H9 (cell line): ENCODE results near the gene C3orf49. TPM values are rescaled to one million over a fixed set of nuclear protein-coding genes. Genes with fewer than 3 reads are reported as not detected.

Experiments
- DNase-seq: peaks from one replicate; pipeline ENCODE4 v3.0.0-alpha.2; 2017
- H2AFZ ChIP-seq: one replicate; pipeline ENCODE4 v1.6.1; 2013; ENCODE audit warnings: mild to moderate bottlenecking, low read length, control low read depth, moderate library complexity
- H2AK5ac ChIP-seq: 2 replicates; pipeline ENCODE4 v1.6.1; 2013; ENCODE audit warnings: low read length, control low read depth, mixed read lengths; ENCODE audit not compliant: insufficient read length
- H2BK120ac ChIP-seq: one replicate; pipeline ENCODE4 v1.6.1; 2013; ENCODE audit warnings: low read depth, mild to moderate bottlenecking, low read length, control low read depth, inconsistent platforms; ENCODE audit not compliant: poor library complexity, severe bottlenecking
- H2BK12ac ChIP-seq: 2 replicates; pipeline ENCODE4 v1.6.1; 2013; ENCODE audit warnings: low read length, control low read depth, mixed read lengths, low read depth; ENCODE audit not compliant: insufficient read length
- H2BK15ac ChIP-seq: 2 replicates; pipeline ENCODE4 v1.6.1; 2013; ENCODE audit warnings: low read depth, low read length, control low read depth
- H2BK20ac ChIP-seq: one replicate; pipeline ENCODE4 v1.6.1; 2013; ENCODE audit warnings: low read depth, mild to moderate bottlenecking, low read length, control low read depth, inconsistent platforms; ENCODE audit not compliant: poor library complexity, severe bottlenecking
- H2BK5ac ChIP-seq: 2 replicates; pipeline ENCODE4 v1.6.1; 2013; ENCODE audit warnings: low read length, control low read depth, mixed read lengths; ENCODE audit not compliant: insufficient read length
- H3K14ac ChIP-seq: 2 replicates; pipeline ENCODE4 v1.6.1; 2013; ENCODE audit warnings: low read length, control low read depth; ENCODE audit not compliant: insufficient read depth
- H3K18ac ChIP-seq: 2 replicates; pipeline ENCODE4 v1.6.1; 2013; ENCODE audit warnings: low read depth, mild to moderate bottlenecking, mixed read lengths, low read length, control low read depth; ENCODE audit not compliant: insufficient read length
- H3K23ac ChIP-seq: 2 replicates; pipeline ENCODE4 v1.6.1; 2013; ENCODE audit warnings: low read length, control low read depth, mixed read lengths, low read depth; ENCODE audit not compliant: insufficient read length
- H3K23me2 ChIP-seq: 2 replicates; pipeline ENCODE4 v1.6.1; 2013; ENCODE audit warnings: low read depth, mild to moderate bottlenecking, mixed read lengths, low read length, control low read depth; ENCODE audit not compliant: insufficient read length, poor library complexity, severe bottlenecking
- H3K27ac ChIP-seq: 2 replicates; pipeline ENCODE4 v1.5.1; 2013; ENCODE audit warnings: low read length, control low read depth, mixed read lengths, low read depth; ENCODE audit not compliant: insufficient read length
- H3K27me3 ChIP-seq: 2 replicates; pipeline ENCODE4 v1.6.1; 2013; ENCODE audit warnings: low read length, control low read depth, inconsistent platforms; ENCODE audit not compliant: insufficient read depth
- H3K4ac ChIP-seq: 2 replicates; pipeline ENCODE4 v1.6.1; 2013; ENCODE audit warnings: low read depth, mild to moderate bottlenecking, control low read depth, inconsistent platforms, low read length, moderate library complexity
- H3K4me1 ChIP-seq: 2 replicates; pipeline ENCODE4 v1.6.1; 2013; ENCODE audit warnings: low read length, control low read depth, inconsistent platforms; ENCODE audit not compliant: insufficient read depth
- H3K4me2 ChIP-seq: 2 replicates; pipeline ENCODE4 v1.6.1; 2013; ENCODE audit warnings: low read length, control low read depth, mixed read lengths; ENCODE audit not compliant: insufficient read length, insufficient read depth
- H3K56ac ChIP-seq: 2 replicates; pipeline ENCODE4 v1.6.1; 2013; ENCODE audit warnings: low read depth, mild to moderate bottlenecking, mixed read lengths, low read length, control low read depth; ENCODE audit not compliant: insufficient read length
- H3K79me1 ChIP-seq: 2 replicates; pipeline ENCODE4 v1.6.1; 2013; ENCODE audit warnings: low read depth, mild to moderate bottlenecking, moderate library complexity, low read length, control low read depth, inconsistent platforms; ENCODE audit not compliant: insufficient read depth, poor library complexity, severe bottlenecking
- H3K79me2 ChIP-seq: 2 replicates; pipeline ENCODE4 v1.6.1; 2013; ENCODE audit warnings: low read length, control low read depth, inconsistent platforms; ENCODE audit not compliant: insufficient read depth
- H3K9ac ChIP-seq: 2 replicates; pipeline ENCODE4 v1.6.1; 2013; ENCODE audit warnings: low read length, control low read depth, mixed read lengths; ENCODE audit not compliant: insufficient read length; ENCODE audit errors: extremely low read depth
- H3K9me3 ChIP-seq: one replicate; pipeline ENCODE4 v1.6.1; 2013; ENCODE audit warnings: low read depth, low read length, inconsistent platforms; ENCODE audit not compliant: control insufficient read depth
- H3T11ph ChIP-seq: one replicate; pipeline ENCODE4 v1.6.1; 2013; ENCODE audit warnings: mild to moderate bottlenecking, low read length, control low read depth, inconsistent platforms
- H4K20me1 ChIP-seq: one replicate; pipeline ENCODE4 v1.6.1; 2013; ENCODE audit not compliant: control insufficient read depth, insufficient read length, insufficient read depth
- H4K5ac ChIP-seq: 2 replicates; pipeline ENCODE4 v1.6.1; 2013; ENCODE audit warnings: low read depth, mild to moderate bottlenecking, mixed read lengths, low read length, control low read depth; ENCODE audit not compliant: insufficient read length
- H4K8ac ChIP-seq: replicated peaks from 2 replicates; pipeline ENCODE4 v1.6.1; 2013; ENCODE audit warnings: low read length, control low read depth, mixed read lengths, low read depth; ENCODE audit not compliant: insufficient read length
- H4K91ac ChIP-seq: 2 replicates; pipeline ENCODE4 v1.6.1; 2013; ENCODE audit warnings: low read depth, mild to moderate bottlenecking, moderate library complexity, mixed read lengths, low read length, control low read depth; ENCODE audit not compliant: insufficient read length
- H3K27ac Mint-ChIP-seq, 3 experiments: 2 replicates in 2 of 3; 3 replicates in 1 of 3; pipeline ENCODE4 v1.8.0; 2020 to 2021; ENCODE audit warnings: mixed read lengths in 3 of 3, mild to moderate bottlenecking in 1 of 3, moderate library complexity in 1 of 3
- H3K27me3 Mint-ChIP-seq: 2 replicates; pipeline ENCODE4 v1.8.0; 2021; ENCODE audit warnings: low read depth, mild to moderate bottlenecking, moderate library complexity, mixed read lengths
- H3K36me3 Mint-ChIP-seq, 3 experiments: 2 replicates in 2 of 3; 3 replicates in 1 of 3; pipeline ENCODE4 v1.8.0; 2020 to 2021; ENCODE audit warnings: low read depth in 3 of 3, mixed read lengths in 3 of 3; ENCODE audit not compliant: insufficient read depth in 1 of 3
- H3K4me1 Mint-ChIP-seq, 2 experiments: 2 replicates each; pipeline ENCODE4 v1.8.0; 2020; ENCODE audit warnings: mixed read lengths in 2 of 2
- H3K4me3 Mint-ChIP-seq, 2 experiments: 2 replicates in 1 of 2; 3 replicates in 1 of 2; pipeline ENCODE4 v1.8.0; 2020 to 2021; ENCODE audit warnings: mild to moderate bottlenecking in 2 of 2, mixed read lengths in 2 of 2, moderate library complexity in 1 of 2
- H3K9me3 Mint-ChIP-seq, 2 experiments: 2 replicates in 1 of 2; 3 replicates in 1 of 2; pipeline ENCODE4 v1.8.0; 2020; ENCODE audit warnings: mild to moderate bottlenecking in 2 of 2, mixed read lengths in 2 of 2, moderate library complexity in 1 of 2
- CTCF ChIP-seq: fragments of 200-600 bp; sonication (generic); conservative IDR thresholded peaks from 3 replicates; pipeline ENCODE4 v1.8.0; 2021; ENCODE audit warnings: antibody characterized with exemption, mild to moderate bottlenecking
- WGBS: extraction: QIAGEN DNeasy Blood & Tissue Kit; methylation state at CpG from one replicate; pipeline ENCODE4 v1.1.7; 2013; ENCODE audit warnings: missing lambda C conversion rate, low lambda C conversion rate, mixed read lengths; ENCODE audit not compliant: insufficient read length; ENCODE audit errors: extremely low coverage; 5-methylcytosine and 5-hydroxymethylcytosine counted together
- total RNA-seq: library from RNA; stranded (reverse); gene quantifications from 2 replicates; pipeline ENCODE4 v1.2.1, GENCODE V29; 2021

Gene C3orf49
- total RNA-seq, 1 experiment from 2014 or later: not detected

- Histone ChIP-seq H4K20me1 (no peaks in the 10 kb centered on the region), H3T11ph (no peak overlapping the region), H4K8ac (no peak overlapping the region), H2AFZ (no peak overlapping the region), H2BK120ac (no peak overlapping the region), H3K79me1 (no peaks in the 10 kb centered on the region), H2AK5ac (no peak overlapping the region), H3K79me2 (0 out of 2 replicates have a peak, but pooled peaks cover 2% of the 10 kb centered on the region), H2BK12ac (no peak overlapping the region), H4K5ac (no peak overlapping the region), H3K27ac (no peak overlapping the region), H3K14ac (no peak overlapping the region), H3K18ac (no peak overlapping the region), H3K4me1 (peaks cover 2% of the 10 kb centered on the region; the same call in 1 of the 2 replicates), H4K91ac (no peak overlapping the region), H3K9me3 (no peaks in the 10 kb centered on the region), H3K23ac (no peak overlapping the region), H3K27me3 (no peaks in the 10 kb centered on the region), H2BK5ac (no peak overlapping the region), H3K23me2 (no peaks in the 10 kb centered on the region), H3K4me2 (no peak overlapping the region), H2BK20ac (no peak overlapping the region), H2BK15ac (no peak overlapping the region), H3K56ac (no peak overlapping the region), H3K9ac (no peak overlapping the region), H3K4ac (no peak overlapping the region)
- WGBS: no CpG with 5 or more reads among the region's 5 CpGs
- DNase-seq: no peak
- no peak for TF ChIP-seq CTCF
- Mint-ChIP-seq H3K27ac (peak overlapping the region; percentile 35 to 84 (median 46); a peak in 6 of 7 replicates), H3K36me3 (peaks cover 8 to 18% (median 14%) of the 10 kb centered on the region in 3 experiments; a peak in 6 of 7 replicates), H3K4me3 (no peak overlapping the region), H3K9me3 (no peaks in the 10 kb centered on the region), H3K27me3 (no peaks in the 10 kb centered on the region), H3K4me1 (peaks cover 14 to 20% of the 10 kb centered on the region in 2 experiments)
Measured at GRCh38 chr3:63895422-63896189, 76.5 kb downstream of the C3orf49 start.
